Testis (tissue), 3 donors: ENCODE results near the gene PALS2. TPM values are rescaled to one million over a fixed set of nuclear protein-coding genes. Genes with fewer than 3 reads are reported as not detected.

Experiments
- DNase-seq: peaks from one replicate; pipeline ENCODE4 v3.0.0-alpha.2; 2019
- H3K27ac ChIP-seq, 2 donors: fragments of 200-600 bp; sonication (generic); one replicate each; pipeline ENCODE4 v1.5.1; 2019
- H3K27me3 ChIP-seq: fragments of 200-600 bp; sonication (generic); one replicate; pipeline ENCODE4 v1.5.1; 2019
- H3K36me3 ChIP-seq: fragments of 200-600 bp; sonication (generic); one replicate; pipeline ENCODE4 v1.5.1; 2017; ENCODE audit warnings: low read depth; ENCODE audit errors: missing control alignments
- H3K4me1 ChIP-seq: fragments of 200-600 bp; sonication (generic); one replicate; pipeline ENCODE4 v1.5.1; 2019
- H3K4me3 ChIP-seq, 2 donors: fragments of 200-600 bp; sonication (generic); one replicate each; pipeline ENCODE4 v1.5.1; 2017 to 2019
- H3K9me3 ChIP-seq: fragments of 200-600 bp; sonication (generic); one replicate; pipeline ENCODE4 v1.5.1; 2017
- POLR2A ChIP-seq: fragments of 450-650 bp; IDR thresholded peaks from one replicate; pipeline ENCODE4 v1.6.1; 2017; ENCODE audit warnings: antibody characterized with exemption, mild to moderate bottlenecking, moderate library complexity
- WGBS, 2 donors: methylation state at CpG; one replicate each; pipeline ENCODE4 v1.1.5; 2018; 5-methylcytosine and 5-hydroxymethylcytosine counted together
- intact Hi-C: fragments of 100-400 bp; cut with DNase I; formaldehyde crosslinking; loops from one replicate; pipeline ENCODE4 v1.15.1; 2023; ENCODE audit warnings: low total_unique reads
- polyA plus RNA-seq: library from polyadenylated mRNA; stranded (reverse); fragments of 350-450 nt; fragmentation: Illumina TruSeq; extraction: RNeasy Lipid Tissue Mini Kit (QIAGEN cat#74804); gene quantifications from one replicate; pipeline ENCODE4 v1.2.3, GENCODE V29; 2014; ENCODE audit warnings: low read depth, low replicate concordance; ENCODE audit not compliant: insufficient read depth
- total RNA-seq, 2 donors: library from RNA; depleted of rRNA; stranded (reverse); fragments of >200 nt; gene quantifications; one replicate each; pipeline ENCODE4 v1.2.3, GENCODE V29; 2016
- TF ChIP-seq, protein P1 (sequence below), 3 experiments: fragments of 450-650 bp in 2 of 3; fragments of 200-600 bp in 1 of 3; sonication (generic) in 1 of 3; IDR thresholded peaks; one replicate each; pipeline ENCODE4 v1.5.1; 2016 to 2019; ENCODE audit warnings: antibody characterized with exemption in 3 of 3, mild to moderate bottlenecking in 2 of 3, moderate library complexity in 1 of 3

PALS2 gene
- total and polyA plus RNA-seq, 3 donors from 2014 or later, result 26.9 to 80.2 (median 30.8) TPM

GRCh38 chr7:24573554-24574338 lies 494 bp downstream of the PALS2 start:
- Histone ChIP-seq H3K27me3 (no peaks in the 10 kb centered on the region), H3K27ac (peak overlapping the region; percentile 59 to 73), H3K4me3 (peak overlapping the region; percentile 68 to 80), H3K4me1 (peaks cover 7% of the 10 kb centered on the region), H3K9me3 (no peaks in the 10 kb centered on the region), H3K36me3 (no peaks in the 10 kb centered on the region)
- TF ChIP-seq, protein P1, sequence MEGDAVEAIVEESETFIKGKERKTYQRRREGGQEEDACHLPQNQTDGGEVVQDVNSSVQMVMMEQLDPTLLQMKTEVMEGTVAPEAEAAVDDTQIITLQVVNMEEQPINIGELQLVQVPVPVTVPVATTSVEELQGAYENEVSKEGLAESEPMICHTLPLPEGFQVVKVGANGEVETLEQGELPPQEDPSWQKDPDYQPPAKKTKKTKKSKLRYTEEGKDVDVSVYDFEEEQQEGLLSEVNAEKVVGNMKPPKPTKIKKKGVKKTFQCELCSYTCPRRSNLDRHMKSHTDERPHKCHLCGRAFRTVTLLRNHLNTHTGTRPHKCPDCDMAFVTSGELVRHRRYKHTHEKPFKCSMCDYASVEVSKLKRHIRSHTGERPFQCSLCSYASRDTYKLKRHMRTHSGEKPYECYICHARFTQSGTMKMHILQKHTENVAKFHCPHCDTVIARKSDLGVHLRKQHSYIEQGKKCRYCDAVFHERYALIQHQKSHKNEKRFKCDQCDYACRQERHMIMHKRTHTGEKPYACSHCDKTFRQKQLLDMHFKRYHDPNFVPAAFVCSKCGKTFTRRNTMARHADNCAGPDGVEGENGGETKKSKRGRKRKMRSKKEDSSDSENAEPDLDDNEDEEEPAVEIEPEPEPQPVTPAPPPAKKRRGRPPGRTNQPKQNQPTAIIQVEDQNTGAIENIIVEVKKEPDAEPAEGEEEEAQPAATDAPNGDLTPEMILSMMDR (IDR thresholded peaks at IDR 0.05), result no peak
- TF ChIP-seq POLR2A, result no peak
- intact Hi-C loops, result no loop called here
- 0% methylated on average over 1 to 30 of the region's 101 CpGs for WGBS, 2 donors
- DNase-seq, result peak; percentile 63

DNA sequence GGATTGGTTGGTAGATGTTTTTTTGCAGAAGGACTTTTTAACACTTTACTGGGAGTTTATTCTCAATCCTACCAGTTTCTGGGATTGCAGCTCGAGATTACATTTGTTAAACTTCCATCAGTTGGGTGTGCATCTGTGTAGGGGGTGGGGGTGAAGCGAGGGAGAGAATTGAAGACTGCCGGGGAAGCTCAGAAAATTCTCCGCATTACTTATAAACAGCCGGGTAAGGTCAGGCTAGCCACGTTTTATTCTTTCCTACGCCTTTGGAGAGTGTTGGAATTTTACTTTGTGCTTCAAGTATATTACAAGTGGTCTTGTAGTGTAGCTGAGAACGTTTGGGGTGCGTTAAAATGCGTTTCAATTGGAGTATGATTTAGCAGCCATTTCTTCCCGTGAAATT lies 1.1 kb downstream of the PALS2 start:
- Histone ChIP-seq H3K27me3 (no peaks in the 10 kb centered on the region), H3K4me1 (peaks cover 7% of the 10 kb centered on the region), H3K36me3 (no peaks in the 10 kb centered on the region), H3K9me3 (no peaks in the 10 kb centered on the region), H3K4me3 (peak overlapping the region; percentile 68 to 74), H3K27ac (peak overlapping the region in 1 of 2 donors; percentile 73)
- TF ChIP-seq, protein P1 (IDR thresholded peaks at IDR 0.05), result no peak
- no peak for TF ChIP-seq POLR2A
- intact Hi-C loops, result no loop called here
- no peak for DNase-seq
- WGBS, 2 donors, result 5 to 11% methylated on average over 11 of the region's 11 CpGs

DNA sequence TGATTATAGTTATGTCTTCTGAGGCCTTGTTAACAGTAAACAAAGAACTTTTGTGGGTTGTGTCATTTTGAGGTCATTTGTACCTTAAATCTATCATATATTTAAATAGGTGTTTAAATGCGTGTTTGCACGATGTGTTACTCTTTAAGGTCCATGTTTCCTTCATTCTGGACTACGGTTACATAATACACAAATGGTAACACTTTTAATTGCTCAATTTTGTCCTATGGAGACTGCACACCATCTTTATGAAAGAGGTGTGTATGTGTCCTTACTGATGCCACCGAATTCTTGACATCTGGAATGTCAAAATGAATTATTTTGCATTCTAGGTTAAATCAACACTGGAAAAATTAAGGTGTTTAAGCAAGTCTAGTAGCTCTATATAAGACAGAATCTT lies 1.7 kb downstream of the PALS2 start:
- DNase-seq, result no peak
- H3K9me3 ChIP-seq, result no peaks in the 10 kb centered on the region
- no peak overlapping the region for H3K27ac ChIP-seq
- H3K36me3 ChIP-seq, result no peaks in the 10 kb centered on the region
- no peaks in the 10 kb centered on the region for H3K27me3 ChIP-seq
- H3K4me1 ChIP-seq, result peaks cover 7% of the 10 kb centered on the region
- TF ChIP-seq, protein P1 (IDR thresholded peaks at IDR 0.05), result no peak
- no peak for TF ChIP-seq POLR2A
- no peak overlapping the region for H3K4me3 ChIP-seq
- 42 to 52% methylated on average over 4 of the region's 4 CpGs for WGBS, 2 donors
- intact Hi-C loops, result no loop called here

- TF ChIP-seq POLR2A, result no peak
- TF ChIP-seq, protein P1 (IDR thresholded peaks at IDR 0.05), result peak in 2 of 3 experiments; percentile 41 to 47
- peak; percentile 29 for DNase-seq
- H3K36me3 ChIP-seq, result no peaks in the 10 kb centered on the region
- H3K27ac ChIP-seq, result no peak overlapping the region
- intact Hi-C loops, result no loop called here
- 25 to 28% methylated on average over 2 of the region's 2 CpGs for WGBS, 2 donors
- H3K4me3 ChIP-seq, result no peak overlapping the region
- H3K27me3 ChIP-seq, result no peaks in the 10 kb centered on the region
- peaks cover 7% of the 10 kb centered on the region for H3K4me1 ChIP-seq
- no peaks in the 10 kb centered on the region for H3K9me3 ChIP-seq
Observed at GRCh38 chr7:24576171-24577025, 3.1 kb downstream of the PALS2 start.
